PC-3 (cell line): Measurements from ENCODE around the gene SHC4. TPM values are rescaled to one million over a fixed set of nuclear protein-coding genes. Genes with fewer than 3 reads are reported as not detected.

ENCODE experiments used
- ATAC-seq: fragments of 200-7000 bp; cut with Tn5 transposase; 2 replicates; pipeline ENCODE4 v1.9.1; 2020; ENCODE audit warnings: mild to moderate bottlenecking, moderate library complexity
- BruUV-seq: library from RNA; stranded (reverse); fragments of 400-500 nt; replicated peaks from 2 replicates; lab custom pipeline; 2021; lab: Mats Ljungman, UMichigan
- CTCF ChIA-PET: fragments of 300-600 bp; sonication (Branson Sonifier 250); formaldehyde crosslinking; loops from one replicate; lab custom pipeline; 2022; ENCODE audit warnings: antibody characterized with exemption; lab: Charles Lee
- POLR2A ChIA-PET: fragments of 300-600 bp; sonication (Branson Sonifier 250); formaldehyde crosslinking; loops from one replicate; lab custom pipeline; 2022; ENCODE audit warnings: antibody characterized with exemption; ENCODE audit not compliant: unreplicated experiment; lab: Charles Lee
- DNase-seq: peaks from one replicate; pipeline ENCODE4 v3.0.0-alpha.2; 2015
- H2AFZ ChIP-seq: fragments of 300-600 bp; sonication (generic); 2 replicates; pipeline ENCODE4 v1.6.0; 2016; ENCODE audit warnings: antibody characterized with exemption, low read length
- H3F3A ChIP-seq: fragments of 300-600 bp; sonication (generic); one replicate; pipeline ENCODE4 v1.6.0; 2017; ENCODE audit warnings: antibody characterized with exemption, low read length, control low read depth, mild to moderate bottlenecking; ENCODE audit not compliant: unreplicated experiment
- H3K27ac ChIP-seq: fragments of 300-600 bp; sonication (generic); 2 replicates; pipeline ENCODE4 v1.5.1; 2016; ENCODE audit warnings: mild to moderate bottlenecking, low read length
- H3K27me3 ChIP-seq: fragments of 300-600 bp; sonication (generic); 2 replicates; pipeline ENCODE4 v1.6.1; 2016; ENCODE audit warnings: low read length, mixed read lengths
- H3K36me3 ChIP-seq: fragments of 300-600 bp; sonication (generic); 2 replicates; pipeline ENCODE4 v1.6.1; 2016; ENCODE audit warnings: low read depth, mixed run types, low read length, mixed read lengths
- H3K4me1 ChIP-seq: fragments of 300-600 bp; sonication (generic); 2 replicates; pipeline ENCODE4 v1.5.1; 2016; ENCODE audit warnings: low read length; ENCODE audit not compliant: insufficient read depth
- H3K4me2 ChIP-seq: fragments of 300-600 bp; sonication (generic); 2 replicates; pipeline ENCODE4 v1.6.0; 2016; ENCODE audit warnings: low read length
- H3K4me3 ChIP-seq: fragments of 300-600 bp; sonication (generic); 2 replicates; pipeline ENCODE4 v1.5.1; 2016; ENCODE audit warnings: mild to moderate bottlenecking, low read length, mixed read lengths
- H3K79me2 ChIP-seq: fragments of 300-600 bp; sonication (generic); 2 replicates; pipeline ENCODE4 v1.6.1; 2017; ENCODE audit warnings: low read length, mixed read lengths
- H3K9ac ChIP-seq: fragments of 300-600 bp; sonication (generic); 2 replicates; pipeline ENCODE4 v1.6.0; 2016; ENCODE audit warnings: mild to moderate bottlenecking, low read length
- H3K9me2 ChIP-seq: fragments of 300-600 bp; sonication (generic); replicated peaks from 2 replicates; pipeline ENCODE4 v1.6.1; 2016; ENCODE audit warnings: mixed run types, low read length, mixed read lengths
- H3K9me3 ChIP-seq: fragments of 300-600 bp; sonication (generic); 2 replicates; pipeline ENCODE4 v1.6.1; 2016; ENCODE audit warnings: low read length, mixed read lengths
- H4K20me1 ChIP-seq: fragments of 300-600 bp; sonication (generic); 2 replicates; pipeline ENCODE4 v1.6.1; 2016; ENCODE audit warnings: low read length, mixed read lengths
- CTCF ChIP-seq: fragments of 300-600 bp; sonication (generic); conservative IDR thresholded peaks from 2 replicates; pipeline ENCODE4 v1.5.1; 2017; ENCODE audit warnings: antibody characterized with exemption, low read depth, mild to moderate bottlenecking, low read length
- EZH2 ChIP-seq: fragments of 300-600 bp; sonication (generic); IDR thresholded peaks from one replicate; pipeline ENCODE4 v1.6.1; 2017; ENCODE audit warnings: antibody characterized with exemption, mild to moderate bottlenecking, low read length; ENCODE audit not compliant: unreplicated experiment
- EZH2phosphoT487 ChIP-seq: fragments of 300-600 bp; sonication (generic); IDR thresholded peaks from 2 replicates; pipeline ENCODE4 v1.6.1; 2018; ENCODE audit warnings: mild to moderate bottlenecking, antibody characterized with exemption, low read length, borderline replicate concordance
- intact Hi-C: fragments of 100-400 bp; cut with micrococcal nuclease; formaldehyde crosslinking; loops from 2 replicates; pipeline ENCODE4 v1.9.0; 2023
- total RNA-seq: library from RNA; depleted of rRNA; stranded (reverse); fragments of >200 nt; gene quantifications from 2 replicates; pipeline ENCODE4 v1.2.3, GENCODE V29; 2014

The SHC4 gene
- total RNA-seq, 1 experiment from 2014 or later: 2.4 TPM

GRCh38 chr15:48946074-48946839, 17.5 kb downstream of the SHC4 start:
- CTCF ChIA-PET: no interaction called here
- H2AFZ ChIP-seq: no peak overlapping the region
- DNase-seq: peak; percentile 84
- H3K27me3 ChIP-seq: no peaks in the 10 kb centered on the region
- H3K36me3 ChIP-seq: no peaks in the 10 kb centered on the region
- H3K9me2 ChIP-seq: 0 out of 2 replicates have a peak, but pooled peaks cover 4% of the 10 kb centered on the region
- intact Hi-C loops: loop anchor here (2.0 kb wide), 1 partner anchor 17 kb away; the partner anchor contains the start of gene SHC4
- peak overlapping the region; percentile 63 for H3K9ac ChIP-seq
- POLR2A ChIA-PET: interaction anchor here (0.6 to 0.7 kb wide), 2 partner anchors 14 to 74 kb away, joined by 3 to 4 read pairs; no protein-coding TSS in a partner anchor
- H3F3A ChIP-seq: peaks cover 5% of the 10 kb centered on the region
- no peak for TF ChIP-seq EZH2phosphoT487
- TF ChIP-seq CTCF: no peak
- TF ChIP-seq EZH2: no peak
- peak overlapping the region; percentile 57 for H3K4me2 ChIP-seq
- H3K79me2 ChIP-seq: no peaks in the 10 kb centered on the region
- no peaks in the 10 kb centered on the region for H4K20me1 ChIP-seq
- H3K27ac ChIP-seq: peak overlapping the region; percentile 94
- H3K9me3 ChIP-seq: no peaks in the 10 kb centered on the region
- ATAC-seq: peak; percentile 92
- peak overlapping the region; percentile 29; the same call in 1 of the 2 replicates for H3K4me3 ChIP-seq
- peaks cover 26% of the 10 kb centered on the region for H3K4me1 ChIP-seq
- BruUV-seq: no TSS peak

- no TSS peak for BruUV-seq
- Histone ChIP-seq H2AFZ (no peak overlapping the region), H3K27ac (peak overlapping the region; percentile 94), H3K4me1 (peaks cover 33% of the 10 kb centered on the region), H3K9me3 (no peaks in the 10 kb centered on the region), H3K9me2 (0 out of 2 replicates have a peak, but pooled peaks cover 4% of the 10 kb centered on the region), H3K9ac (peak overlapping the region; percentile 30), H3K4me2 (peak overlapping the region; percentile 57), H3F3A (peaks cover 5% of the 10 kb centered on the region), H3K36me3 (no peaks in the 10 kb centered on the region), H3K27me3 (no peaks in the 10 kb centered on the region), H3K79me2 (no peaks in the 10 kb centered on the region), H3K4me3 (no peak overlapping the region), H4K20me1 (no peaks in the 10 kb centered on the region)
- POLR2A ChIA-PET: no interaction called here
- DNase-seq (no peak), ATAC-seq (no peak)
- no peak for TF ChIP-seq EZH2phosphoT487
- TF ChIP-seq CTCF: no peak
- no peak for TF ChIP-seq EZH2
- CTCF ChIA-PET: no interaction called here
- intact Hi-C loops: no loop called here
These were observed 18.3 kb downstream of the SHC4 start for GRCh38 chr15:48945386-48945785.

GRCh38 chr15:48941904-48942303, 21.8 kb downstream of the SHC4 start:
- Histone ChIP-seq H3K9me3 (no peaks in the 10 kb centered on the region), H3K36me3 (no peaks in the 10 kb centered on the region), H3K27ac (peak overlapping the region; percentile 100), H4K20me1 (no peaks in the 10 kb centered on the region), H3F3A (peaks cover 5% of the 10 kb centered on the region), H3K4me2 (no peak overlapping the region), H3K4me1 (peaks cover 56% of the 10 kb centered on the region), H3K27me3 (no peaks in the 10 kb centered on the region), H3K4me3 (no peak overlapping the region), H2AFZ (no peak overlapping the region), H3K9me2 (0 out of 2 replicates have a peak, but pooled peaks cover 4% of the 10 kb centered on the region), H3K9ac (peak overlapping the region; percentile 86), H3K79me2 (no peaks in the 10 kb centered on the region)
- intact Hi-C loops: no loop called here
- ChIA-PET POLR2A (no interaction called here), CTCF (no interaction called here)
- DNase-seq (no peak), ATAC-seq (no peak)
- no TSS peak for BruUV-seq
- TF ChIP-seq CTCF: no peak
